Lower leg skin (tissue), 3 donors: Measurements from ENCODE around the gene USP33.
"Not testable (repeated sequence)": the region's sequence is repeated elsewhere in the genome, so short reads cannot be mapped to it uniquely, and the experiment has no call there.

ENCODE experiments used
- CTCF ChIP-seq, 3 donors: fragments of 450-650 bp; IDR thresholded peaks; one replicate each; pipeline ENCODE4 v1.5.1; 2016; ENCODE audit warnings: antibody characterized with exemption in 3 of 3, mild to moderate bottlenecking in 3 of 3, moderate library complexity in 2 of 3
- POLR2A ChIP-seq, 2 donors: fragments of 450-650 bp; IDR thresholded peaks; one replicate each; pipeline ENCODE4 v1.6.1; 2016 to 2017; ENCODE audit warnings: antibody characterized with exemption in 2 of 2, mild to moderate bottlenecking in 1 of 2, moderate library complexity in 1 of 2

- TF ChIP-seq CTCF, POLR2A (IDR thresholded peaks at IDR 0.05): not testable (repeated sequence)
Measured at GRCh38 chr1:77674807-77675206, 84.8 kb downstream of the USP33 start.
